Vein endothelial cell (primary cell): ENCODE results near the gene FAM120B. TPM values are rescaled to one million over a fixed set of nuclear protein-coding genes. Genes with fewer than 3 reads are reported as not detected.

Experiments
- small RNA-seq: library from RNA; depleted of rRNA; stranded (forward); fragments of <200 nt; gene quantifications from one replicate; pipeline ENCODE3, GENCODE V24; 2012
- total RNA-seq: library from RNA; depleted of rRNA; stranded (reverse); fragments of >200 nt; gene quantifications from 2 replicates; pipeline ENCODE4 v1.2.3, GENCODE V29; 2012

The FAM120B gene, protein sequence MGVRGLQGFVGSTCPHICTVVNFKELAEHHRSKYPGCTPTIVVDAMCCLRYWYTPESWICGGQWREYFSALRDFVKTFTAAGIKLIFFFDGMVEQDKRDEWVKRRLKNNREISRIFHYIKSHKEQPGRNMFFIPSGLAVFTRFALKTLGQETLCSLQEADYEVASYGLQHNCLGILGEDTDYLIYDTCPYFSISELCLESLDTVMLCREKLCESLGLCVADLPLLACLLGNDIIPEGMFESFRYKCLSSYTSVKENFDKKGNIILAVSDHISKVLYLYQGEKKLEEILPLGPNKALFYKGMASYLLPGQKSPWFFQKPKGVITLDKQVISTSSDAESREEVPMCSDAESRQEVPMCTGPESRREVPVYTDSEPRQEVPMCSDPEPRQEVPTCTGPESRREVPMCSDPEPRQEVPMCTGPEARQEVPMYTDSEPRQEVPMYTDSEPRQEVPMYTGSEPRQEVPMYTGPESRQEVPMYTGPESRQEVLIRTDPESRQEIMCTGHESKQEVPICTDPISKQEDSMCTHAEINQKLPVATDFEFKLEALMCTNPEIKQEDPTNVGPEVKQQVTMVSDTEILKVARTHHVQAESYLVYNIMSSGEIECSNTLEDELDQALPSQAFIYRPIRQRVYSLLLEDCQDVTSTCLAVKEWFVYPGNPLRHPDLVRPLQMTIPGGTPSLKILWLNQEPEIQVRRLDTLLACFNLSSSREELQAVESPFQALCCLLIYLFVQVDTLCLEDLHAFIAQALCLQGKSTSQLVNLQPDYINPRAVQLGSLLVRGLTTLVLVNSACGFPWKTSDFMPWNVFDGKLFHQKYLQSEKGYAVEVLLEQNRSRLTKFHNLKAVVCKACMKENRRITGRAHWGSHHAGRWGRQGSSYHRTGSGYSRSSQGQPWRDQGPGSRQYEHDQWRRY
- total RNA-seq = 14.0 and 15.4 TPM in 2 replicates

DNA sequence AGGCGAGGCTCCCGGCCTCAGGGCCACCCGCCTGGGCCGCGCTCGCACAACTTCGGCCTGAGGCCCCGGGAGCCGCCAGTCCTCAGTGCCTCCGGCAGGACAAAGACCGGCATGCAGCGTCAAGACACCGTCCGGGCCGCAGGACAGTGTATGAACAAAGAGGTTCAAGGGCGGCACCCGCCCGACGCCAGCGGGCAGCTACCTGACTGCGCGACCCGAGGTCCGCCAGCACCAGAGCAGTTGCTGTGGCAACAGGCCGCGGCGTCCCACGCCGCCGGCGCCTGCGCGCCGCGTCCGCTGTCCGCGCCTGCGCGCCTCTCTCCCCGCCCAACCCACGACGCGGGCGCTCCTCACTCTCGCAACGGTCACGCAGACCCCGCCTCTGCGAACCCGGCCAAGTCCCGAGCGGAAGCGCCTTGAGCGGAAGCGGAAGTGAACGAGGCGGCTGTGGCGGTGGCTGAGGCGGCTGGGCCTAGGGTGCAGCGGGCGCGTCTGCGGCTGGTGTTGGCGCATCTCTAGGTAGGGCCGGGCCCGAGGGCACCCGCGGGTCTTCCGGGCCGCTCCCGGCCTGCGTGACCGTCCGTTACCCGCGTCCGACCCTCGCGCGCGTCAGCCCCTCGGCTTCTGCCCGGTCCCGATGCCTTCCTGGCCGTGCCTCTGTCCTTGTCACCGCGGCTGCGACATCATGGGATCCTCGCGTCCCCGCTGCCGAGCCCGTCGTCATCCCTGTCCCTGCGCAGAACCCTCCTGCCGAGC lies at the start of gene FAM120B:
FAM120B (plus strand) TSS at position 435 of the 756 bp plus-strand sequence. CDS start 10,633 bp downstream, outside the sequence.

DNA sequence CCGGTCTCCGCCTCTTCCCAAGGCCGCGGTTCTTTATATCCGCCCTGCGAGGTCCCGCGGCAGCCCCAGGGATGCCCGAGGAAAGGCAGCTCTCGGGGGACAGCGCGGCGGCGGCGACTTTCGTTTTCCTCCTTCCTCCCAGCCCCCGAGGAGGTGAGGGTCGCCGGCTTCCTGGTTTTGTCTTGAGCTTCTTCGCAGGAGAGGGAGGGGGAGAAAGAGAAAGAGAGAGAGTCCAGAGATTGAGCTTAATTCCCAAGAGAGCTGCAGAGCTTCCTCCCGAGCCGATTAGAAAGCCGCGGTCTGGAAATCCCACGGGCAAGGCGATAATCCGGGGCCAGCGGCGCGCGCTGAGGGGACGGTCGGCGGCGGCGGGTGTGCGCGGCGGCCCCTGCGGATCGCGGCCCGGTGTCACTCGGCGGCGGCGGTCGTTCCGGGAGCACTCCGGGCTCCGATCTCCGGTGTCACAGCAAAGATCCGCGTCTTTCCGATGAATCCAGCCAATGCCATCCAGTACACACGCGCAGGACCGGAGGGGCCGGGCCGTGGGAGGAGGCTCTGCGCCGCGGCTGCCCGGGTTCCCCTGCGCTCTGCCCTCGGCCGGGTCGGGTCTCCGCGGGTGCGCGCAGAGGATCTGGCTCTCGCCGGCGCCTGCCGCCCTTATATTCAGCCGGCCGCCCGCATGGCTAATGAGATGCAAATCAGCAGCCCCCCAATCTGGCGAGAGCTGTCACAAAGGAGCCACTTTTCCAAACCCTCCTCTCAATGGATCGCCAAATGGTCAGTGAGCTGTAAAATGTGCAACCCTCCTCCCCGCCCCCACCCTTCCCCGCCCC lies 16.0 kb upstream of the FAM120B start, which contains the start of gene DLL1:
DLL1 (minus strand) TSS at position 783 of the 833 bp plus-strand sequence. CDS start 939 bp downstream, outside the sequence.

Small RNA genes lying within 50 kb of the gene (small RNA-seq; reads per million reads assigned to genes)
- gene MIR4644 = 0.13 reads per million

Other genes starting within 250 kb of the FAM120B start
- 3.2 and 4.9 TPM in 2 replicates for gene DLL1, start 15.7 kb upstream of the FAM120B start, total RNA-seq
- 300 and 327 TPM in 2 replicates for gene PSMB1, start 246.5 kb downstream of the FAM120B start, total RNA-seq
- 16.0 TPM in 2 replicates for gene TBP, start 247.6 kb downstream of the FAM120B start, total RNA-seq